Progenitor cell of endocrine pancreas (in vitro differentiated cells): ENCODE data around the gene OR4D1. TPM values are rescaled to one million over a fixed set of nuclear protein-coding genes. Genes with fewer than 3 reads are reported as not detected.
"Not testable (repeated sequence)": the region's sequence is repeated elsewhere in the genome, so short reads cannot be mapped to it uniquely, and the experiment has no call there.

Source experiments
- DNase-seq: peaks from one replicate; pipeline ENCODE4 v3.0.0; 2021; ENCODE audit warnings: low spot score; ENCODE audit not compliant: unreplicated experiment
- H3K27ac Mint-ChIP-seq: 2 replicates; pipeline ENCODE4 v1.8.0; 2021; ENCODE audit warnings: mild to moderate bottlenecking, moderate library complexity, mixed read lengths
- H3K27me3 Mint-ChIP-seq: 2 replicates; pipeline ENCODE4 v1.8.0; 2021; ENCODE audit warnings: mixed read lengths
- H3K36me3 Mint-ChIP-seq: 2 replicates; pipeline ENCODE4 v1.8.0; 2022; ENCODE audit warnings: mixed read lengths; ENCODE audit not compliant: insufficient read depth
- H3K4me1 Mint-ChIP-seq: 2 replicates; pipeline ENCODE4 v1.8.0; 2021; ENCODE audit warnings: low read depth, mixed read lengths
- H3K4me3 Mint-ChIP-seq: 2 replicates; pipeline ENCODE4 v1.8.0; 2021; ENCODE audit warnings: low read depth, mild to moderate bottlenecking, moderate library complexity, mixed read lengths
- H3K9me3 Mint-ChIP-seq: 2 replicates; pipeline ENCODE4 v1.8.0; 2021; ENCODE audit warnings: low read depth, mixed read lengths
- total RNA-seq: library from RNA; stranded (reverse); gene quantifications from 2 replicates; pipeline ENCODE4 v1.2.1, GENCODE V29; 2021
- TF ChIP-seq, protein P1 (sequence below): fragments of 200-600 bp; sonication (generic); IDR thresholded peaks from one replicate; pipeline ENCODE4 v1.5.0; 2021; ENCODE audit warnings: antibody characterized with exemption, mild to moderate bottlenecking; ENCODE audit not compliant: unreplicated experiment

The OR4D1 gene
- total RNA-seq, 1 donor from 2014 or later = not detected

DNA sequence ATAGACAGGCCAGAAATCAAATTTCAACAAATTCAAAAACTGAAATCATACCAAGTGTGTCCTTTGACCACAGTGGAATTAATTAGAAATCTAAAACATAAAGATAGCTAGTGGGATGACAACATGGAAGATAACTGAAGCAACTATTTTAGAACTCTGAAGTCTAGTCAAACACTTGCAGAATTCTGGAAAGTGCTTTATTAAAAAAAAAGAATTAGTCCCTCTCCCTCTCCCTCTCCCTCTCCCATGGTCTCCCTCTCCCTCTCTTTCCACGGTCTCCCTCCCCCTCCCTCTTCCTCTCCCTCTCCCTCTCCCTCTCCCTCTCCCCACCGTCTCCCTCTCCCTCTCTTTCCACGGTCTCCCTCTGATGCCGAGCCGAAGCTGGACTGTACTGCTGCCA is 6.7 kb upstream of the OR4D1 start:
- H3K9me3 Mint-ChIP-seq = peaks cover 24% of the 10 kb centered on the region
- peaks cover 39% of the 10 kb centered on the region for H3K27me3 Mint-ChIP-seq
- no peaks in the 10 kb centered on the region for H3K4me1 Mint-ChIP-seq
- H3K27ac Mint-ChIP-seq = no peak overlapping the region
- H3K36me3 Mint-ChIP-seq = no peaks in the 10 kb centered on the region
- no peak overlapping the region for H3K4me3 Mint-ChIP-seq
- TF ChIP-seq, protein P1, sequence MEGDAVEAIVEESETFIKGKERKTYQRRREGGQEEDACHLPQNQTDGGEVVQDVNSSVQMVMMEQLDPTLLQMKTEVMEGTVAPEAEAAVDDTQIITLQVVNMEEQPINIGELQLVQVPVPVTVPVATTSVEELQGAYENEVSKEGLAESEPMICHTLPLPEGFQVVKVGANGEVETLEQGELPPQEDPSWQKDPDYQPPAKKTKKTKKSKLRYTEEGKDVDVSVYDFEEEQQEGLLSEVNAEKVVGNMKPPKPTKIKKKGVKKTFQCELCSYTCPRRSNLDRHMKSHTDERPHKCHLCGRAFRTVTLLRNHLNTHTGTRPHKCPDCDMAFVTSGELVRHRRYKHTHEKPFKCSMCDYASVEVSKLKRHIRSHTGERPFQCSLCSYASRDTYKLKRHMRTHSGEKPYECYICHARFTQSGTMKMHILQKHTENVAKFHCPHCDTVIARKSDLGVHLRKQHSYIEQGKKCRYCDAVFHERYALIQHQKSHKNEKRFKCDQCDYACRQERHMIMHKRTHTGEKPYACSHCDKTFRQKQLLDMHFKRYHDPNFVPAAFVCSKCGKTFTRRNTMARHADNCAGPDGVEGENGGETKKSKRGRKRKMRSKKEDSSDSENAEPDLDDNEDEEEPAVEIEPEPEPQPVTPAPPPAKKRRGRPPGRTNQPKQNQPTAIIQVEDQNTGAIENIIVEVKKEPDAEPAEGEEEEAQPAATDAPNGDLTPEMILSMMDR = no peak
- no peak for DNase-seq

DNA sequence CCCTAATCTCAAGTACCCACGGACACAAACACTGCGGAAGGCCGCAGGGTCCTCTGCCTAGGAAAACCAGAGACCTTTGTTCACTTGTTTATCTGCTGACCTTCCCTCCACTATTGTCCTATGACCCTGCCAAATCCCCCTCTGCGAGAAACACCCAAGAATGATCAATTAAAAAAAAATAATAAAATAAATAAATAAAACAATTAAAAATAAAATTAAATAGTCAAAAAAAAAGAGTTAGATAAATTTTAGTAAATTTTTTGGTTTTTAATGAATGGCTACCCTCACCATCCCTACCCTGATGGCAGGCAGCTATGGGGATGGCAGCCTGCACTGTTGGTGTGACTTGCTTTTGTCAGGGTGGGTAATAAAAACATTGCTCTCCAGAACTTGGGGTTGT is 4.8 kb upstream of the OR4D1 start:
- not testable (repeated sequence) for H3K4me3 Mint-ChIP-seq
- peaks cover 34% of the 10 kb centered on the region for H3K27me3 Mint-ChIP-seq

GRCh38 chr17:58144801-58145200 is 3.4 kb upstream of the OR4D1 start:
- Mint-ChIP-seq H3K36me3 (no peaks in the 10 kb centered on the region), H3K27ac (no peak overlapping the region), H3K27me3 (peaks cover 36% of the 10 kb centered on the region), H3K4me1 (no peaks in the 10 kb centered on the region), H3K9me3 (peaks cover 25% of the 10 kb centered on the region), H3K4me3 (no peak overlapping the region)
- no peak for DNase-seq
- TF ChIP-seq, protein P1 = no peak

More for the DNA sequence above, 4.8 kb upstream of the OR4D1 start:
- peaks cover 25% of the 10 kb centered on the region for H3K9me3 Mint-ChIP-seq
- DNase-seq, H3K4me1 Mint-ChIP-seq, H3K27ac Mint-ChIP-seq, H3K36me3 Mint-ChIP-seq: not testable (repeated sequence)

- H3K9me3 Mint-ChIP-seq = peaks cover 25% of the 10 kb centered on the region
- H3K4me3 Mint-ChIP-seq = no peak overlapping the region
- H3K27me3 Mint-ChIP-seq = peaks cover 61% of the 10 kb centered on the region
- DNase-seq = no peak
- H3K27ac Mint-ChIP-seq = no peak overlapping the region
- H3K4me1 Mint-ChIP-seq = no peaks in the 10 kb centered on the region
- H3K36me3 Mint-ChIP-seq = no peaks in the 10 kb centered on the region
- TF ChIP-seq, protein P1 = no peak
Observed at GRCh38 chr17:58148609-58149008, 425 bp downstream of the OR4D1 start.

DNA sequence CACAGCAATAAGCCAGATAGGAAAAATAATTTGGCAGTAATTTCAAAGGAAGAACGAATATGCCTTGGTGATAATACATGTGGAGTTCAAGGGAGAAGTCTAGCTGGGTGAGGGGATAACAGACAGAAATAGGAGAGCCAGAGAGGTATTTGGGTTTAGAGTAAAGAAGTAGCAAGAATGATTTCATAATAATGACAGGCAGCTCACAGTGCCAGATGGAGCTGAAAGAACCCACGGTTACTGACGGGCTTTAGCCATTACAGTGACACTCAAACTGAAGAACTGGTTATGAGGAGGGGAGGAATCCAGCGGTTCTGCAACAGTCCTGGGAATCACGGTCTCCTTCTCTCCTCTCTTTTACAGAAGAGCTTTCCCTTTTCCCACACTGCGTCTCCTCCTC is 2.2 kb downstream of the OR4D1 start:
- peaks cover 77% of the 10 kb centered on the region for H3K27me3 Mint-ChIP-seq
- TF ChIP-seq, protein P1 = no peak
- no peak overlapping the region for H3K27ac Mint-ChIP-seq
- DNase-seq = no peak
- H3K36me3 Mint-ChIP-seq = no peaks in the 10 kb centered on the region
- no peaks in the 10 kb centered on the region for H3K4me1 Mint-ChIP-seq
- H3K4me3 Mint-ChIP-seq = no peak overlapping the region
- H3K9me3 Mint-ChIP-seq = peaks cover 10% of the 10 kb centered on the region

DNA sequence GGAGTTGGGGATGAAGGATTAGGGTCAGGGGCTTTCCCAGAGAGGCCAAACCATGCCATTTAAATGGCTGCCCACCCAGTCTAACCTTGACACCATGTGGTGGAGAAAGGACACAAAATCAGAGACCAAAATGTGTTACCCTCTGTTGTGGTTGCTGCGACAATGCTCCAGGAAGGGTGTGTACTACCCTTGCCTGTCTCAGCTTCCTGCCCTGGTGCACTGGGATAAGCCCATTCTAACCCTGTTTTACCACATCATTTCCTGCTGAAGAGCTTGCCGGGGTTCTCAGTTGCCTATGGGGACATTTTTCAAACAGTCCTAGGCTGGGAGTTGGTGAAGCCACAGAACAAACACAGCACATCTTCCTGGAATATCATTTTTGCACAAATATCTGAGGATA is 4.9 kb downstream of the OR4D1 start:
- TF ChIP-seq, protein P1 = no peak
- Mint-ChIP-seq H3K9me3 (no peaks in the 10 kb centered on the region), H3K4me1 (peaks cover 6% of the 10 kb centered on the region), H3K27me3 (peaks cover 88% of the 10 kb centered on the region), H3K36me3 (no peaks in the 10 kb centered on the region), H3K4me3 (no peak overlapping the region), H3K27ac (no peak overlapping the region)
- no peak for DNase-seq
